Right ventricle myocardium inferior (tissue), 1 donor: ENCODE results near the gene PTGDR. TPM values are rescaled to one million over a fixed set of nuclear protein-coding genes. Genes with fewer than 3 reads are reported as not detected.

ENCODE experiments used
- total RNA-seq: library from RNA; stranded (reverse); fragmentation: NEBNext Ultra II Directional; extraction: Animal tissue kit (Norgen Biotek cat#: 25700); gene quantifications from one replicate; pipeline ENCODE4 v1.2.1, GENCODE V29; 2021
- donor health status: DM: no; HTN: yes; CAD: no; lungs with severe emphysema.

PTGDR gene
- total RNA-seq, 1 donor from 2014 or later: 0.89 TPM

Other genes with a start within 250 kb of the PTGDR start
- 41.8 TPM for gene NID2, start 198.6 kb upstream of the PTGDR start, total RNA-seq
- gene PTGER2, start 46.6 kb downstream of the PTGDR start, total RNA-seq: 0.76 TPM